HTERT RPE-1 (cell line): Measurements from ENCODE around the gene C1GALT1.
"Not testable (repeated sequence)": the region's sequence is repeated elsewhere in the genome, so short reads cannot be mapped to it uniquely, and the experiment has no call there.

Source experiments
- in situ Hi-C: fragments of 300-500 bp; cut with MboI; formaldehyde crosslinking; loops from 4 replicates; pipeline ENCODE4 v1.14.3; 2020; ENCODE audit warnings: low sequenced_read_pairs

C1GALT1 gene

GRCh38 chr7:7199592-7199991, 17.2 kb downstream of the C1GALT1 start:
- in situ Hi-C loops, result not testable (repeated sequence)

- in situ Hi-C loops, result not testable (repeated sequence)
Observed at GRCh38 chr7:7200255-7200654, 17.9 kb downstream of the C1GALT1 start.

DNA sequence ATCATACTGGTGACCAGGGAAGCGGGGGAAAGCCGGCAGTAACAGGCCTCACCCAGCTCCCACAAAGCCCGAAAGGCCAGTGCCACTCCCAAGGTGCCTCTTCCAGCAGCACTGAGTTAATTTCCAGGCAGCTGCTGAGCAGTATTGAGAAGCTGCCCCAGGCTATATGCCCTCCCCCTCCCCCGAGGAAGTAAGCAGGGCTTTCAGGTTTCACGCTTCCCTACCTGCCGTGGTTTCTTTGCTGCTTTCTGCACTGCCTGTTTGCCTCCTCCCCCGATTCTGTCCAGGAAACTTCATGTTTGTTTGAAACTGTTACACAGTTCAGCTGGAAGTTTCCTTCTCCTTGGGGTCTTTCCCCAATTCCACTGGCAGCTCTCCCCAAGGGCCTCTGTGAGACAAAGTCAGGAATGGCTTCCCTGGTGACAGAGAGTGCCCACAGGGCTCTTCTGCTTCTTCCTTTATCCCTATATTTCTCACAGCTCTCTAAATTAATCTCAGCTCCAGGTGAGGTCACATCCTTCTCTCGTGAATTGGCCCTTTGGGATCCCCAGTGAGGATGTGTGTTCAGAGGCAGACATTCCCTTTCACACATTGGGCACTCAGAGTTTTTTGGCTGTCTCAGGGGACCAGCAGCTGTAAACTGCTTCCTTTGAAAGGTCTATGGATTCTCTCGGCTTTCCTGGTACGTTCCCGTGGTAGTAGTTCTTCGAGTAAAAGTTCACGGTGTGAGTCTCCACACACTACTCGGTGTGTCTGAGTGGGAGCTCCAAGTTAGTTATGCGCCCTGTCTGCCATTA, 19.4 kb downstream of the C1GALT1 start:
- in situ Hi-C loops, result no loop called here

DNA sequence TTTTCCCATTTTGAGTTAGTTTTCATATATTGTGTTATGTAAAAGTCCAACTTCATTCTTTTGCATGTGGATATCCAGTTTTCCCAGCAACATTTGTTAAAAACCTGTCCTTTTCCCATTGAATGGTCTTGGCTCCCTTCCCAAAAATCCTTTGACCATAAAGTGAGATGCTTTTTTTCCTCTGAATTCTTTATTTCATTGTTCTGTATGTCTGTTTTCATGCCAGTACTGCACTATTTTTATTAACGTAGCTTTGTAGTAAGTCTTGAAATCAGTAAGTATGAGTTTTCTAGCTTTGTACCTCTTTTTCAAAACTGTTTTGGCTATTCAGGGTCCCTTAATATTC, 20.0 kb downstream of the C1GALT1 start:
- in situ Hi-C loops, result no loop called here

DNA sequence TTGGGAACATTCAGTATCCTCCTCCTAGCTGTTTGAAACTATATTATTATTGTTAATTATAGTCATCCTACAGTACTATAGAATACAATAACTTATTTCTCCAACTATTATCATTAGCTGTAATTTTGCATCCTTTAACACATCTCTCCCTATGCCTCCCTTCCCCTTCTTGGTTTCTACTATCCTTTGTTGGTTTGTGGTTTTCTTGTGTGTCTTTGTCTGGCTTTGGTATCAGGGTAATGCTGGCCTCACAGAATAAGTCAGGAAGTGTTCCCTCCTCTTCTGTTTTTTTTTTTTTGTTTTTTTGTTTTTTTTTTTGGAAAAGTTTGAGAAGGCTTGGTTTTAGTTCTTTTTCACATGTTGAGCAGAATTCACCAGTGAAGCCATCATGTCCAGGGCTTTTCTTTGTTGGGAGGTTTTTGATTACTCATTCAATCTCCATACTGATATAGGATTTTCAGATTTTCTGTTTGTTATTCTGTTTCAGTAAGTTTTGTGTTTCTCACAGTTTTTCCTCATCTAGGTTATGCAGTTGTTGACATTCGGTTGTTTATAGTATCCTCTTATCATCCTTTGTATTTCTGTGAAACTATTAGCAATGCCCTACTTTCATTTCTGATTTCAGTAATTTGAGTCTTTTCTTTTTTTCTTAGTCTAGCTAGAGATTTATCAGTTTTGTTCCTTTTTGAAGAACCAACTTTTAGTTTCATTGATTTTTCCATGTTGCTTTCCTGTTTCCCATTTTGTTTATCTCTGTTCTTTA, 21.6 kb downstream of the C1GALT1 start:
- in situ Hi-C loops, result no loop called here

DNA sequence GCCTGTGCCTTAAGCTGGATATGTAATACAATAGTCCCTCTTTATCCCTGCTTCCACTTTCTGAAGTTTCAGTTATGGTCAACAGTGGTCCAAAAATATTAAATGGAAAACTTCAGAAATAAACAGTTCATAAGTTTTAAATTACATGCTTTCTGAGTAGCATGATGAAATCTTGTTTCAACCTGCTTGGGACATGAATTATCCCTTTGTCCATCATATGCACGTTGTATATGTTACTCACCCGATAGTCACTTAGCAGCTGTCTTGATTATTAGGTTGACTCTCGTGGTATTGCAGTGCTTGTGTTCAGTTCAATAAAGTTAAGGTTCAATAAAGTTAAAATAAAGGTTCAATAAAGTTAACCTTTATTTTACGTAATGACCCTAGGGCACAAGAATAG, 25.5 kb downstream of the C1GALT1 start:
- in situ Hi-C loops, result no loop called here

- in situ Hi-C loops, result no loop called here
Observed at GRCh38 chr7:7208520-7208919, 26.2 kb downstream of the C1GALT1 start.

GRCh38 chr7:7209412-7210050, 27.2 kb downstream of the C1GALT1 start:
- in situ Hi-C loops, result no loop called here

DNA sequence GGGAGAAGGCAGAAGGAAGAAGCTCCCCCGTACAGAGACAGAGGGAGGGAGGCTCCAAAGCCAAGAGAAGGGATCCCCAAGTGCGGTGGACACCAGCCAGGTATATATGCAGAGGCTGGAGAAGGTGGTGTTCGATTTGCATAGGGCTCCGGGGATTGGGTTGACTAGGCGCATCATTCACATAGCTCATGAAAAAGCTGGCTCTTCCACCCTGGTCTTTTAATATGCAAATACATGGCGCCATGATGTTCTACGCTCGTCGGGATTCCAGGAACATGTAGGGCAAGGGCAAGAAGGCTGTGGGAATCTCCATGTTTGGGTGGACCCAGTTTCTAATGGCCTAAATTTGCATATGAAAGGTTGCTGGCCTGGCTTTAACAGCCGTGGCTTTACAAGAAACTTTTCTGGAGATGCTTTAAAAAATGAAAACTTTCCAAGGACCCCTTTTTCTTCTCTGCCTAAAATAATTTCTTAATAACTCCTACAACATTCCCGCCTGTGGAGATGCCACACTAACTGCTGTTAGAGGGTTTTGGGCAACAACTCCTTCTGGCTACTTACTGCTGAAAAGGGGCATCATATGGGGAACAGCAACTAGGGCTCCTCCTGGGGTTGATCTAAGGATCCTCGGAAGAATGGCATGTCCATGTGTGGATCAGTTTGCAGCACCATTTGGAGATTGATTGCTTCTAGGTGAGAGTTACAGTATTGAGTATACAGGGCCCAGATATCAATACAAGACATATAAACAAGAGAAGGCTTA, 28.3 kb downstream of the C1GALT1 start:
- in situ Hi-C loops, result no loop called here

GRCh38 chr7:7212612-7213011, 30.3 kb downstream of the C1GALT1 start:
- in situ Hi-C loops, result no loop called here

DNA sequence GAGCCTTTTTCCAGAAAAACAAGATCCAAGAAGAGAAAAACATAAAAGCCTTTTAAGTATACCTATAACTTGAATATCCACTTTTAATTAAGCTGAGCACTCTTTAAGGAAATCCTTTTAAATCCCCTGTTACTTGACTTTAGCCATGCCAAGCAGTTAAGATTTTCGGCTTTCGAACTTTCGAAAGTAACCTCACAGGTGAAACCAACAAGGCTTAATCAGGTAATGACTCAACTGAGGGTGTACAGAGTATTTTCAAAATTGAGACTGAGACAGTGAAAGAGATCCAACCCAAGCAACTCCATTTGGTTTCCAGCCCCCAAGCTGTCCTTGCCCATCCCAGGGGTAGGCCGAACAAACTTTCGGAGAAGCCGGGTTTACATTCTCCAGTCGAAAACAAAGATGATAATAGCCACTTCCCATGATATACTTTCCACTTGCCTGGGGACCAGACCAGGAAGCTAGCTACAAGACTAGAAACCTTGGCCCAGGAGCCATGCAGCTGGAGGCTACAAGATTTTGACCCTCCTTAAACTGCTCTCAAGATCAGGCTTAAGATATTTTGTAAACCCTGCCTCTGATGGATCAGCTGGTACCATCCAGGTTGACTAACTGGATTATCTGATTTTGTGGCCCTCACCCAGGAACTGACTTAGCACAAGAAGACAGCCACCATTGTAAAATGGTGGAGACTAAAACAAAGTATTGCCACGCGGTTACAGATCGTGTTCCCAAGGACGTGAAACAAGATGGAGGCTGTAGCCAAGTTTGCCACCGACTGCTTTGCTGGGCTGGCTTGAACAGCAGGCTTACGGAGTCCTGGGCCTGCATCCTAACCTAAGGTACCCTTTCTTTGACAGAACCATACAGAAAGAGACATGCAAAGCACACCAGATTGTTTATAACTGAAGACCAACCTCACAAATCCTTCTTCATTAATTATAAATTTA, 32.3 kb downstream of the C1GALT1 start:
- in situ Hi-C loops, result no loop called here

DNA sequence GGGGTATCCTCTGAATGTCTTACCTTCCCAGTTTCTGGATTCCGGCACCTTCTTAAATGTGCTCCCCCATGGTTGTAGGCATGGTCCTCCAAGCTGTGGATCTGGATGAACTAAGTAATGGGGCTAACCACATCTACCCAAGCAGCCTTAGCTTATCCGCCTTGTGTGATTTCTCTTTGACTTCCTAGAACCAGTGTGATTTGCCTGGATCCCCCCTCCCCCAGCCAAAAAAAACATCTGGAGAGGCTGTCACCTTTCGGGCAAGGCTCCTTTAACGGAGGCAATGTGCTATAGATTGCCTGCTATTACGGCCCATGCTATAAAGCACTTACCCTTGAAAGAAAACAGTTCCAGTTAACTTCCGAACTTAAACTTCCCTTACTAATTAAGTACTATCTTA, 33.9 kb downstream of the C1GALT1 start:
- in situ Hi-C loops, result no loop called here

- in situ Hi-C loops, result no loop called here
Observed at GRCh38 chr7:7219216-7219615, 36.9 kb downstream of the C1GALT1 start.

GRCh38 chr7:7220821-7221220, 38.5 kb downstream of the C1GALT1 start:
- in situ Hi-C loops, result no loop called here

- in situ Hi-C loops, result no loop called here
Observed at GRCh38 chr7:7221599-7222038, 39.3 kb downstream of the C1GALT1 start.

- in situ Hi-C loops, result no loop called here
Observed at GRCh38 chr7:7223250-7223649, 40.9 kb downstream of the C1GALT1 start.

GRCh38 chr7:7226407-7226806, 44.1 kb downstream of the C1GALT1 start:
- in situ Hi-C loops, result no loop called here

- in situ Hi-C loops, result no loop called here
Observed at GRCh38 chr7:7228472-7228871, 46.1 kb downstream of the C1GALT1 start.

DNA sequence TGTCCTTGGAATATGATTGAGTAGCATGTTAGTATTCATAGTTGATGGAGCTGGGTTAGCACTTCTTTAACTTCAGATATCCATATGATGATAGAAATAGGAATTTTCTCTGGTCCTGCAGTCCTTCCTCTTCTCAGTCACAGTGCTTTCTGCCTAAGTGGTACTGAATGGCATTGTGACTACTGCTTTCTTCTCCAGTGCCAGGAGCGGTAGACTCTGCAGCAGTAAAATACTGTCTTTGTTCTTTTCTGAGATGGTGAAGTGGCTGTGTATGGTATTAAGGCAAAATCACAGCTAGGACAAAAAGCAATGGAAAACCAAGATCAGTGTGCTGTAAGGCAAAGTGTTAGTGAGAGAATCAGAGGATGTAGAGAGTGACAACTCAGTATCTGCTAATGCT, 46.6 kb downstream of the C1GALT1 start:
- in situ Hi-C loops, result no loop called here

- in situ Hi-C loops, result no loop called here
Observed at GRCh38 chr7:7231000-7231399, 48.7 kb downstream of the C1GALT1 start.
